GM12878 (cell line): ENCODE measurements around the gene HJURP. TPM values are rescaled to one million over a fixed set of nuclear protein-coding genes. Genes with fewer than 3 reads are reported as not detected.

Experiments used
- ATAC-seq: fragments of 200-7000 bp; cut with Tn5 transposase; 3 replicates; pipeline ENCODE4 v1.9.1; 2020; ENCODE audit warnings: mild to moderate bottlenecking, moderate library complexity
- BruUV-seq: library from RNA; stranded (reverse); fragments of 400-500 nt; replicated peaks from 2 replicates; lab custom pipeline; 2021; lab: Mats Ljungman, UMichigan
- CTCF ChIA-PET: fragments of 300-600 bp; sonication (Branson Sonifier 250); formaldehyde crosslinking; extraction: SDS; loops from one replicate; lab custom pipeline; 2021; ENCODE audit warnings: inconsistent platforms; lab: Yijun Ruan, JAX
- POLR2A ChIA-PET: fragments of 350-600 bp; formaldehyde crosslinking; extraction: SDS; loops from one replicate; lab custom pipeline; 2021; ENCODE audit warnings: inconsistent platforms; lab: Charles Lee
- RAD21 ChIA-PET: fragments of 300-600 bp; sonication (Branson Sonifier 250); formaldehyde crosslinking; loops from one replicate; lab custom pipeline; 2023; ENCODE audit warnings: antibody characterized with exemption; ENCODE audit not compliant: unreplicated experiment; lab: Charles Lee
- SMC1A ChIA-PET: fragments of 300-600 bp; sonication (Branson Sonifier 250); formaldehyde crosslinking; loops from one replicate; lab custom pipeline; 2023; ENCODE audit not compliant: unreplicated experiment, uncharacterized antibody; lab: Charles Lee
- DNase-seq: peaks from one replicate; pipeline ENCODE4 v3.0.0-alpha.2; 2011; ENCODE audit warnings: low read depth, low spot score
- FAIRE-seq: peaks from 3 replicates; lab custom pipeline; 2011; peaks lifted over from hg19 to GRCh38; lab: Jason Lieb, UNC
- H2AFZ ChIP-seq: 2 replicates; pipeline ENCODE4 v1.6.0; 2011; ENCODE audit warnings: low read depth, low read length, control low read depth; ENCODE audit not compliant: control insufficient read depth
- H3K27ac ChIP-seq: 2 replicates; pipeline ENCODE4 v1.5.1; 2011; ENCODE audit warnings: control low read depth; ENCODE audit not compliant: control insufficient read depth, insufficient read depth
- H3K27me3 ChIP-seq, 2 experiments: replicated peaks in 1 of 2; 2 replicates each; pipeline versions ENCODE4 v1.6.0 to v1.6.1; 2011; ENCODE audit warnings: low read length in 1 of 2; ENCODE audit not compliant: control insufficient read depth in 2 of 2, insufficient read depth in 2 of 2
- H3K36me3 ChIP-seq, 2 experiments: 2 replicates each; pipeline ENCODE4 v1.5.1; 2011; ENCODE audit warnings: low read length in 1 of 2; ENCODE audit not compliant: control insufficient read depth in 2 of 2, insufficient read depth in 2 of 2
- H3K4me1 ChIP-seq: 2 replicates; pipeline ENCODE4 v1.6.1; 2011; ENCODE audit warnings: mild to moderate bottlenecking, low read length, moderate library complexity, mixed read lengths; ENCODE audit not compliant: control insufficient read depth, insufficient read depth
- H3K4me2 ChIP-seq: 2 replicates; pipeline ENCODE4 v1.6.0; 2011; ENCODE audit warnings: control low read depth; ENCODE audit not compliant: control insufficient read depth, insufficient read depth
- H3K4me3 ChIP-seq: fragments of 200-600 bp; sonication (generic); 2 replicates; pipeline ENCODE4 v1.5.1; 2016
- H3K79me2 ChIP-seq: 2 replicates; pipeline ENCODE4 v1.6.0; 2011; ENCODE audit warnings: low read length; ENCODE audit not compliant: control insufficient read depth, insufficient read depth
- H3K9ac ChIP-seq: 2 replicates; pipeline ENCODE4 v1.8.0; 2011; ENCODE audit warnings: low read length, control low read depth, mixed read lengths; ENCODE audit not compliant: control insufficient read depth, insufficient read depth
- H3K9me3 ChIP-seq: replicated peaks from 3 replicates; pipeline ENCODE4 v1.5.1; 2011; ENCODE audit warnings: mild to moderate bottlenecking, low read length; ENCODE audit not compliant: control insufficient read depth, insufficient read depth
- H4K20me1 ChIP-seq: 2 replicates; pipeline ENCODE4 v1.6.0; 2011; ENCODE audit not compliant: control insufficient read depth, insufficient read depth
- ATF7 ChIP-seq: fragments of 450-650 bp; IDR thresholded peaks from 2 replicates; pipeline ENCODE4 v1.6.1; 2016; ENCODE audit warnings: low read depth, mild to moderate bottlenecking
- BMI1 ChIP-seq: fragments of 450-650 bp; IDR thresholded peaks from 2 replicates; pipeline ENCODE4 v1.6.1; 2016; ENCODE audit warnings: mild to moderate bottlenecking, moderate library complexity, borderline replicate concordance
- POLR2A ChIP-seq: IDR thresholded peaks from 2 replicates; pipeline ENCODE4 v1.6.1; 2011; ENCODE audit warnings: low read depth, mild to moderate bottlenecking, low read length
- TCF12 ChIP-seq: IDR thresholded peaks from 2 replicates; pipeline ENCODE4 v1.6.1; 2011; ENCODE audit warnings: low read depth, mild to moderate bottlenecking, low read length
- ZBTB4 ChIP-seq: fragments of 450-650 bp; formaldehyde crosslinking; IDR thresholded peaks from 2 replicates; pipeline ENCODE4 v1.4.0; 2022; ENCODE audit warnings: mild to moderate bottlenecking, moderate library complexity
- WGBS: methylation state at CpG from one replicate; pipeline ENCODE4 v1.1.6; 2016; ENCODE audit warnings: low lambda C conversion rate; ENCODE audit not compliant: insufficient replicate concordance, insufficient coverage; ENCODE audit errors: missing lambda C conversion rate; 5-methylcytosine and 5-hydroxymethylcytosine counted together
- in situ Hi-C: fragments of 300-500 bp; cut with MboI; formaldehyde crosslinking; loops from 9 replicates; pipeline ENCODE4 v1.14.3; 2018; ENCODE audit warnings: mixed read lengths
- intact Hi-C: fragments of 100-400 bp; cut with micrococcal nuclease; formaldehyde crosslinking; loops from one replicate; pipeline ENCODE4 v1.14.2; 2022; ENCODE audit not compliant: unreplicated experiment
- polyA plus RNA-seq, 11 experiments: library from polyadenylated mRNA; depleted of rRNA in 4 of 11; unstranded in 6 of 11; stranded (reverse) in 5 of 11; fragments of >200 nt; fragmentation: Nextera tagmentation in 4 of 11; fragmentation: Illumina TruSeq in 1 of 11; extraction: Ambion mirVana in 4 of 11; extraction: Trizol in 1 of 11; gene quantifications; 1 replicate in 1 of 11; 2 replicates in 10 of 11; pipeline versions ENCODE4 v1.2.1 to v1.2.3, GENCODE V29; 2011 to 2016; ENCODE audit warnings: inconsistent platforms in 2 of 11, missing spikeins in 2 of 11, low read depth in 1 of 11
- total RNA-seq, 4 experiments: library from RNA; depleted of rRNA in 3 of 4; stranded (reverse); fragments of >200 nt in 3 of 4; fragmentation: Illumina TruSeq in 1 of 4; extraction: Trizol in 1 of 4; gene quantifications; 2 replicates each; pipeline versions ENCODE4 v1.2.1 to v1.2.3, GENCODE V29; 2013 to 2021

The HJURP gene
- total and polyA plus RNA-seq, 10 of the 15 experiments (the other 5 are each of a cell fraction or from before 2014, with no cell fraction given), result 12.7 to 68.9 (median 44.4) TPM

GRCh38 chr2:233799087-233799665 is 55.2 kb downstream of the HJURP start:
- Histone ChIP-seq H3K27ac (no peak overlapping the region), H2AFZ (no peak overlapping the region), H3K36me3 (no peaks in the 10 kb centered on the region), H3K4me1 (no peaks in the 10 kb centered on the region), H3K9ac (no peak overlapping the region), H4K20me1 (no peaks in the 10 kb centered on the region), H3K4me3 (no peak overlapping the region), H3K79me2 (no peaks in the 10 kb centered on the region), H3K4me2 (no peak overlapping the region), H3K9me3 (no peaks in the 10 kb centered on the region), H3K27me3 (no peaks in the 10 kb centered on the region; a peak in 1 of 4 replicates)
- no peak for TF ChIP-seq ZBTB4 (CRISPR knock-in tag)
- TF ChIP-seq ATF7, result no peak
- no peak for TF ChIP-seq BMI1
- TF ChIP-seq TCF12, result no peak
- no peak for TF ChIP-seq POLR2A
- in situ Hi-C loops (no loop called here), intact Hi-C loops (no loop called here)
- no TSS peak for BruUV-seq
- ChIA-PET RAD21 (no interaction called here), POLR2A (no interaction called here), CTCF (no interaction called here), SMC1A (no interaction called here)
- no peak for DNase-seq
- FAIRE-seq, result no peak
- WGBS, result 25% methylated on average over 7 of the region's 7 CpGs
- ATAC-seq, result no peak
